HL-60 (cell line): ENCODE results near the gene ANKS1B.

Experiments used
- DNase-seq, 2 experiments: peaks; one replicate each; pipeline ENCODE4 v3.0.0-alpha.2; 2010 to 2020; ENCODE audit warnings: low read depth in 1 of 2, low spot score in 1 of 2
- H3K27ac ChIP-seq: fragments of 250-450 bp; sonication (Bioruptor Pico); replicated peaks from 2 replicates; pipeline ENCODE4 v1.5.1; 2020; ENCODE audit warnings: mild to moderate bottlenecking, moderate library complexity
- H3K27me3 ChIP-seq: fragments of 250-450 bp; sonication (Bioruptor Pico); 2 replicates; pipeline ENCODE4 v1.5.1; 2021; ENCODE audit warnings: mild to moderate bottlenecking, moderate library complexity; ENCODE audit not compliant: insufficient read depth, poor library complexity, severe bottlenecking
- H3K4me3 ChIP-seq: replicated peaks from 2 replicates; pipeline ENCODE4 v1.5.1; 2011; ENCODE audit warnings: mild to moderate bottlenecking, control low read depth, low read length; ENCODE audit not compliant: insufficient read depth
- CTCF ChIP-seq: IDR thresholded peaks from one replicate; pipeline ENCODE4 v1.5.1; 2011; ENCODE audit warnings: low read length, control low read depth, inconsistent platforms; ENCODE audit not compliant: insufficient read depth
- GABPA ChIP-seq: IDR thresholded peaks from 2 replicates; pipeline ENCODE4 v1.6.1; 2012; ENCODE audit warnings: low read depth
- POLR2AphosphoS5 ChIP-seq: IDR thresholded peaks from 2 replicates; pipeline ENCODE4 v1.6.1; 2012; ENCODE audit warnings: low read depth
- REST ChIP-seq: IDR thresholded peaks from 2 replicates; pipeline ENCODE4 v1.6.1; 2012; ENCODE audit warnings: low read depth; ENCODE audit not compliant: insufficient replicate concordance
- SPI1 ChIP-seq: IDR thresholded peaks from 2 replicates; pipeline ENCODE4 v1.6.1; 2012; ENCODE audit warnings: low read depth, mild to moderate bottlenecking, borderline replicate concordance

Gene ANKS1B

GRCh38 chr12:98819821-98820404 is 1164.8 kb downstream of the ANKS1B start:
- H3K27me3 ChIP-seq = peaks cover 16% of the 10 kb centered on the region
- no peak for TF ChIP-seq REST
- no peak for TF ChIP-seq POLR2AphosphoS5
- no peak for TF ChIP-seq CTCF
- TF ChIP-seq SPI1 = no peak
- no peak for TF ChIP-seq GABPA
- DNase-seq = no peak
- H3K4me3 ChIP-seq = no peak overlapping the region
- H3K27ac ChIP-seq = no peak overlapping the region

- TF ChIP-seq REST (no peak), POLR2AphosphoS5 (no peak), SPI1 (no peak), CTCF (no peak), GABPA (no peak)
Observed at GRCh38 chr12:98819071-98819470, 1165.7 kb downstream of the ANKS1B start.

GRCh38 chr12:98818239-98818638 is 1166.5 kb downstream of the ANKS1B start:
- DNase-seq = no peak
- no peak for TF ChIP-seq SPI1
- Histone ChIP-seq H3K27ac (no peak overlapping the region), H3K4me3 (no peak overlapping the region), H3K27me3 (peaks cover 16% of the 10 kb centered on the region)

More at GRCh38 chr12:98819071-98819470, 1165.7 kb downstream of the ANKS1B start:
- Histone ChIP-seq H3K27ac (no peak overlapping the region), H3K4me3 (no peak overlapping the region), H3K27me3 (peaks cover 16% of the 10 kb centered on the region)
- no peak for DNase-seq

GRCh38 chr12:98817742-98818141 is 1167.0 kb downstream of the ANKS1B start:
- Histone ChIP-seq H3K4me3 (no peak overlapping the region), H3K27ac (no peak overlapping the region), H3K27me3 (peaks cover 16% of the 10 kb centered on the region)
- DNase-seq = no peak
- TF ChIP-seq CTCF (no peak), SPI1 (no peak), POLR2AphosphoS5 (no peak), GABPA (no peak), REST (no peak)
